Glutamatergic neuron (in vitro differentiated cells): ENCODE measurements around the gene SLC39A2. TPM values are rescaled to one million over a fixed set of nuclear protein-coding genes. Genes with fewer than 3 reads are reported as not detected.

Experiments used
- DNase-seq: peaks from one replicate; pipeline ENCODE4 v3.0.0; 2022
- H3K27ac Mint-ChIP-seq: one replicate; pipeline ENCODE4 v1.8.0; 2020; ENCODE audit warnings: mild to moderate bottlenecking, mixed read lengths, inconsistent platforms; ENCODE audit not compliant: unreplicated experiment
- H3K27me3 Mint-ChIP-seq: one replicate; pipeline ENCODE4 v1.8.0; 2020; ENCODE audit warnings: mild to moderate bottlenecking, moderate library complexity, mixed read lengths, inconsistent platforms; ENCODE audit not compliant: unreplicated experiment
- H3K36me3 Mint-ChIP-seq: one replicate; pipeline ENCODE4 v1.8.0; 2020; ENCODE audit warnings: mild to moderate bottlenecking, mixed read lengths, inconsistent platforms; ENCODE audit not compliant: unreplicated experiment
- H3K4me1 Mint-ChIP-seq: one replicate; pipeline ENCODE4 v1.8.0; 2020; ENCODE audit warnings: mild to moderate bottlenecking, low read depth, mixed read lengths, inconsistent platforms; ENCODE audit not compliant: unreplicated experiment
- H3K4me3 Mint-ChIP-seq: one replicate; pipeline ENCODE4 v1.8.0; 2020; ENCODE audit warnings: mild to moderate bottlenecking, mixed read lengths, inconsistent platforms; ENCODE audit not compliant: unreplicated experiment
- H3K9me3 Mint-ChIP-seq: one replicate; pipeline ENCODE4 v1.8.0; 2020; ENCODE audit warnings: mild to moderate bottlenecking, moderate library complexity, mixed read lengths, inconsistent platforms; ENCODE audit not compliant: unreplicated experiment
- CTCF ChIP-seq: fragments of 200-600 bp; sonication (generic); IDR thresholded peaks from one replicate; pipeline ENCODE4 v1.5.0; 2021; ENCODE audit not compliant: partially characterized antibody, unreplicated experiment
- total RNA-seq: library from RNA; stranded (reverse); fragmentation: NEBNext Ultra II Directional; extraction: Animal tissue kit (Norgen Biotek cat#: 25700); gene quantifications from one replicate; pipeline ENCODE4 v1.2.1, GENCODE V29; 2021; ENCODE audit not compliant: unreplicated experiment

Gene SLC39A2
- total RNA-seq, 1 donor from 2014 or later: not detected

- Mint-ChIP-seq H3K36me3 (no peaks in the 10 kb centered on the region), H3K4me3 (no peak overlapping the region), H3K4me1 (peaks cover 1% of the 10 kb centered on the region), H3K9me3 (peaks cover 2% of the 10 kb centered on the region), H3K27me3 (peaks cover 2% of the 10 kb centered on the region), H3K27ac (no peak overlapping the region)
- DNase-seq: no peak
- no peak for TF ChIP-seq CTCF
Observed at GRCh38 chr14:20986811-20987210, 12.3 kb upstream of the SLC39A2 start.

- Mint-ChIP-seq H3K27ac (no peak overlapping the region), H3K4me1 (peaks cover 1% of the 10 kb centered on the region), H3K4me3 (no peak overlapping the region), H3K27me3 (peaks cover 2% of the 10 kb centered on the region), H3K9me3 (peaks cover 2% of the 10 kb centered on the region), H3K36me3 (no peaks in the 10 kb centered on the region)
- no peak for TF ChIP-seq CTCF
- no peak for DNase-seq
Observed at GRCh38 chr14:20988717-20989470, 10.2 kb upstream of the SLC39A2 start.

- no peaks in the 10 kb centered on the region for H3K36me3 Mint-ChIP-seq
- H3K4me1 Mint-ChIP-seq: peaks cover 1% of the 10 kb centered on the region
- H3K9me3 Mint-ChIP-seq: peaks cover 2% of the 10 kb centered on the region
- TF ChIP-seq CTCF: no peak
- no peak for DNase-seq
- peaks cover 2% of the 10 kb centered on the region for H3K27me3 Mint-ChIP-seq
- H3K4me3 Mint-ChIP-seq: peak overlapping the region; percentile 83
- H3K27ac Mint-ChIP-seq: no peak overlapping the region
Observed at GRCh38 chr14:20989471-20989786, 9.7 kb upstream of the SLC39A2 start.

- peak; percentile 32 for TF ChIP-seq CTCF
Observed at GRCh38 chr14:20989787-20990600, 9.1 kb upstream of the SLC39A2 start, which contains the start of gene METTL17. TSS of gene METTL17 (plus strand) at chr14:20989980. CDS start at chr14:20990003, 23 bp downstream.

GRCh38 chr14:20996521-20996920, 2.6 kb upstream of the SLC39A2 start:
- TF ChIP-seq CTCF: no peak
- H3K4me3 Mint-ChIP-seq: no peak overlapping the region
- H3K4me1 Mint-ChIP-seq: no peaks in the 10 kb centered on the region
- DNase-seq: no peak
- peaks cover 1% of the 10 kb centered on the region for H3K9me3 Mint-ChIP-seq
- H3K27me3 Mint-ChIP-seq: no peaks in the 10 kb centered on the region
- no peak overlapping the region for H3K27ac Mint-ChIP-seq
- no peaks in the 10 kb centered on the region for H3K36me3 Mint-ChIP-seq

More at GRCh38 chr14:20989787-20990600, 9.1 kb upstream of the SLC39A2 start, which contains the start of gene METTL17:
- Mint-ChIP-seq H3K27ac (peak within 1 kb of the TSS; percentile 34), H3K27me3 (peaks cover 2% of the 10 kb centered on the region), H3K36me3 (no peaks in the 10 kb centered on the region), H3K4me3 (peak within 1 kb of the TSS; percentile 93), H3K9me3 (peaks cover 2% of the 10 kb centered on the region), H3K4me1 (peaks cover 1% of the 10 kb centered on the region)
- peak; percentile 84 for DNase-seq
